ENCODE results near the gene TMCC1. TPM values are rescaled to one million over a fixed set of nuclear protein-coding genes. Genes with fewer than 3 reads are reported as not detected.

Gene TMCC1
- total RNA-seq, 1 donor from 2014 or later = 18.0 TPM

DNA sequence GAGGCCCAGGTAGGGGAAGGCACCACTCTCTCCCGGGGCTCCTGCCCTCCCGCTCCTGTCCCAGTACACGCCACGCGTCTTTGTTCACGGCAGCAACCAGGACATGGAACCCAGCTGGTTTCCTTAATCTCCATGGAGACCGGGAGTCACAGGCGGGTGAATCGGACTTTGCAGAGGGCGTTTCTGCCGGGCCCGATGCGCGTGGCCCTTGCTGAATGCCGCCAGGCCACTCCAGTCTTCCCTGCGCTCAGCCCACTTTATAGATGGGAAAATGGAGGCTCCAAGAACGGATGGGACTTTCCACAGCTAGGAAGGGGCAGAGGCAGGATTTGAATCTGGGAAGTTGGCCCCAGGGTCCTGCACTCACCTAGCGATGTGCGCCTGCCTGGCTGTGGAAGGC lies 294.4 kb downstream of the TMCC1 start:
- peaks cover 1% of the 10 kb centered on the region for H3K4me1 Mint-ChIP-seq (ENCODE audit: low read depth)
- H3K9me3 Mint-ChIP-seq = no peaks in the 10 kb centered on the region
- H3K27me3 Mint-ChIP-seq (ENCODE audit: low read depth) = peaks cover 48% of the 10 kb centered on the region
- no peak overlapping the region for H3K4me3 Mint-ChIP-seq (ENCODE audit: low read depth)
- H3K27ac Mint-ChIP-seq = no peak overlapping the region
- intact Hi-C loops (cut with micrococcal nuclease) = no loop called here
- H3K36me3 Mint-ChIP-seq (ENCODE audit: low read depth) = no peaks in the 10 kb centered on the region
- DNase-seq (ENCODE audit: low spot score) = no peak

DNA sequence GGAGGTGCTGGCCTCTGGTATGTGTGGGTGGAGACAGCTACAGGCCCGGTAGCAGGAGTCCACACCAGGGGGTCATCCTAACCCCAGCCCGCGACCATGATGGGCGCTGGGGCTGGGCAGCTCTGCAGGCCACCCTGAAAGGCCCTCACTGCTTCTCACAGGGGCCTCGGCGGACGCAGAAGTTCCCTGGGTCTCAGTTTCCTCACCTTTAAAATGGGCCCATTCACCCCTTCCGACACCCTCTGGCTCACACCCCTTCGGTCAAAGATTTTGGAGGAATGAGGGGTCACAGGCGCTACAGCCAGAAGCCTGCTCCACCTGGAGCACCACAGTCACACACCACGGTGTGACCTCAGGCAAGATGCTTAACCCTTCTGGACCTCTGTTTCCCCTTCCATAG lies 295.0 kb downstream of the TMCC1 start:
- no peak overlapping the region for H3K27ac Mint-ChIP-seq

DNA sequence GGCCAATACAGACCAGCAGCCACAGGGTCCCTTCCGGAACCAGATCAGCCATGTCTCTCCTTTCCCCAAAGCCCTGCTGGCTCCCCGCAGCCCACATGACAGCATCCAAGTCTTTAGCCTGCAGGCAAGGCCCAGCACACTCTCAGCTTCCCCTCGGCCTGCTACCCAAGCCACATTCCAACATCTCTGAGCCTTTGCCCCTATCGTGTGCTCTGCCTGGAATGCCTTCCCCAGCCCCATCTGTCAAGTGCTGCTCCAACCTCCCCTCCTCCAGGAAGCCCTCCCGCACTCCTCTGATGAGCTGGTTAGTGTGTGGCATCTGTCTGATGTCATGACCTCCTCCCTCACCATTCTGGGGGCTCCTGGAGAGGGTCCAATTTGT lies 295.5 kb downstream of the TMCC1 start:
- Mint-ChIP-seq H3K27ac (no peak overlapping the region), H3K36me3 (ENCODE audit: low read depth) (no peaks in the 10 kb centered on the region), H3K27me3 (ENCODE audit: low read depth) (peaks cover 53% of the 10 kb centered on the region), H3K4me1 (ENCODE audit: low read depth) (peaks cover 12% of the 10 kb centered on the region), H3K4me3 (ENCODE audit: low read depth) (no peak overlapping the region), H3K9me3 (no peaks in the 10 kb centered on the region)
- no peak for DNase-seq (ENCODE audit: low spot score)
- intact Hi-C loops (cut with micrococcal nuclease) = no loop called here

More for the DNA sequence above, 295.0 kb downstream of the TMCC1 start:
- peaks cover 7% of the 10 kb centered on the region for H3K4me1 Mint-ChIP-seq (ENCODE audit: low read depth)
- intact Hi-C loops (cut with micrococcal nuclease) = no loop called here
- no peak overlapping the region for H3K4me3 Mint-ChIP-seq (ENCODE audit: low read depth)
- no peaks in the 10 kb centered on the region for H3K36me3 Mint-ChIP-seq (ENCODE audit: low read depth)
- peaks cover 50% of the 10 kb centered on the region for H3K27me3 Mint-ChIP-seq (ENCODE audit: low read depth)
- DNase-seq (ENCODE audit: low spot score) = no peak
- no peaks in the 10 kb centered on the region for H3K9me3 Mint-ChIP-seq

Other genes with a start within 250 kb of the TMCC1 start
- not detected in 2 replicates for gene TRH, start 81.0 kb upstream of the TMCC1 start, total RNA-seq
- gene ALG1L2, start 188.1 kb upstream of the TMCC1 start, total RNA-seq = not detected in 2 replicates